Endothelial cell of umbilical vein (primary cell): Measurements from ENCODE around the gene DUSP2.

Source experiments
- CTCF ChIP-seq, 2 donors: IDR thresholded peaks; 1 replicate in 1 of 2; 2 replicates in 1 of 2; pipeline ENCODE4 v1.5.1; 2011; ENCODE audit warnings: low read length in 2 of 2, mild to moderate bottlenecking in 2 of 2, moderate library complexity in 2 of 2, control low read depth in 1 of 2, inconsistent platforms in 1 of 2, low read depth in 1 of 2; ENCODE audit not compliant: insufficient read depth in 1 of 2; ENCODE audit errors: extremely low read depth in 1 of 2
- EZH2 ChIP-seq: IDR thresholded peaks from 2 replicates; pipeline ENCODE4 v1.6.1; 2012; ENCODE audit warnings: borderline replicate concordance, low read depth, mild to moderate bottlenecking, moderate library complexity, low read length, inconsistent platforms; ENCODE audit not compliant: severe bottlenecking
- GATA2 ChIP-seq: IDR thresholded peaks from 2 replicates; pipeline ENCODE4 v1.7.0; 2011; ENCODE audit warnings: low read depth, mild to moderate bottlenecking, moderate library complexity, mixed read lengths, low read length; ENCODE audit not compliant: insufficient read length, insufficient read depth
- JUN ChIP-seq: IDR thresholded peaks from 2 replicates; pipeline ENCODE4 v1.6.1; 2011; ENCODE audit warnings: borderline replicate concordance, low read depth; ENCODE audit not compliant: insufficient read length, insufficient read depth
- MAX ChIP-seq: IDR thresholded peaks from 2 replicates; pipeline ENCODE4 v1.6.1; 2011; ENCODE audit not compliant: insufficient read depth, insufficient read length
- MYC ChIP-seq: IDR thresholded peaks from one replicate; pipeline ENCODE4 v1.6.1; 2011; ENCODE audit warnings: mild to moderate bottlenecking, low read depth, low read length
- POLR2A ChIP-seq: IDR thresholded peaks from 2 replicates; pipeline ENCODE4 v1.6.1; 2012; ENCODE audit warnings: low read depth, mild to moderate bottlenecking, control low read depth, low read length
- POLR2AphosphoS5 ChIP-seq: IDR thresholded peaks from 2 replicates; pipeline ENCODE4 v1.6.1; 2012; ENCODE audit warnings: low read depth, mild to moderate bottlenecking, control low read depth, low read length, moderate library complexity; ENCODE audit not compliant: insufficient read depth

GRCh38 chr2:96109361-96109680 is 35.9 kb downstream of the DUSP2 start:
- TF ChIP-seq EZH2, result no peak
- no peak for TF ChIP-seq CTCF (IDR thresholded peaks at IDR 0.05; ENCODE audit: extremely low read depth in 1 of 2, insufficient read depth in 1 of 2, low read depth in 1 of 2, low read length in 2 of 2)
- no peak for TF ChIP-seq MAX
- TF ChIP-seq POLR2A, result no peak
- TF ChIP-seq JUN, result no peak
- TF ChIP-seq GATA2, result no peak
- no peak for TF ChIP-seq MYC
- no peak for TF ChIP-seq POLR2AphosphoS5
